Activated CD8-positive, alpha-beta T cell treated with anti-CD3 and anti-CD28 coated beads, Interleukin-2, amount 10 ng/mL, durations not matched to agents 7 days and 5 days (primary cell): ENCODE measurements around the gene ZNF800. TPM values are rescaled to one million over a fixed set of nuclear protein-coding genes. Genes with fewer than 3 reads are reported as not detected.

ENCODE experiments used
- ATAC-seq: fragments of 150-1000 bp; cut with Tn5 transposase; one replicate; pipeline ENCODE4 v1.10.0; 2021; ENCODE audit warnings: moderate library complexity
- CTCF ChIA-PET: fragments of 350-600 bp; sonication (Branson Sonifier 250); formaldehyde crosslinking; loops from one replicate; lab custom pipeline; 2021; ENCODE audit warnings: antibody characterized with exemption; lab: Charles Lee
- POLR2A ChIA-PET: fragments of 350-600 bp; sonication (Branson Sonifier 250); formaldehyde crosslinking; loops from one replicate; lab custom pipeline; 2021; ENCODE audit warnings: antibody characterized with exemption; lab: Charles Lee
- DNase-seq: peaks from one replicate; pipeline ENCODE4 v3.0.0-alpha.2; 2020
- H3K27ac Mint-ChIP-seq: one replicate; pipeline ENCODE4 v1.8.0; 2021; ENCODE audit warnings: mild to moderate bottlenecking, mixed read lengths
- H3K27me3 Mint-ChIP-seq: one replicate; pipeline ENCODE4 v1.8.0; 2021; ENCODE audit warnings: low read depth, mixed read lengths
- H3K36me3 Mint-ChIP-seq: one replicate; pipeline ENCODE4 v1.8.0; 2021; ENCODE audit warnings: low read depth, mixed read lengths
- H3K4me1 Mint-ChIP-seq: one replicate; pipeline ENCODE4 v1.8.0; 2021; ENCODE audit warnings: low read depth, mixed read lengths
- H3K4me3 Mint-ChIP-seq: one replicate; pipeline ENCODE4 v1.8.0; 2021; ENCODE audit warnings: mild to moderate bottlenecking, mixed read lengths
- H3K9me3 Mint-ChIP-seq: one replicate; pipeline ENCODE4 v1.8.0; 2022; ENCODE audit warnings: mixed read lengths; ENCODE audit not compliant: insufficient read depth
- total RNA-seq, 2 experiments: library from RNA; stranded (reverse); gene quantifications; one replicate each; pipeline ENCODE4 v1.2.3, GENCODE V29; 2021

The ZNF800 gene
- total RNA-seq, 2 experiments from 2014 or later: 40.7 to 43.2 TPM

DNA sequence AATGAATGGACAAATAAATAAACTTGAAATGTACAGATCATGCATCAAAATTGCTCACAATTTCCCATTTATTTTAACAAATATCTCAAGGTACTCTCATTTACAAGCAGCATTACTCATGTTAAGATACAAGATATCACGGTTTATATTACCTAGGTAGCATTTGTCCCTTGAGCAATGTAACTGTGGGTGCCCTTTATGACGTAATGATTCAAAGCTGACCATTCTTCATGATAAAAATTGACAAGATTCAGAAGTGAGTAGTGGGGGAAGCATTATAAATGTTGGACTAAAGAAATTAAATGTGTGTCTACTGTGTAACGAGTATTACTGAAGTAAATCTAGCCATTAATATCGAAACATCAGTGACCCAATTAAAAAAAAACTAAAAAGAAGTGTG lies 71.5 kb downstream of the ZNF800 start:
- no peak for ATAC-seq
- Mint-ChIP-seq H3K27me3 (peaks cover 17% of the 10 kb centered on the region), H3K9me3 (no peaks in the 10 kb centered on the region), H3K4me3 (no peak overlapping the region), H3K27ac (no peak overlapping the region), H3K36me3 (no peaks in the 10 kb centered on the region), H3K4me1 (peaks cover 6% of the 10 kb centered on the region)
- no peak for DNase-seq
- ChIA-PET POLR2A (no interaction called here), CTCF (no interaction called here)

Other genes with a start within 250 kb of the ZNF800 start
- not detected for gene GRM8, start 139.8 kb downstream of the ZNF800 start, total RNA-seq
- gene GCC1, start 192.9 kb upstream of the ZNF800 start, total RNA-seq: 10 to 100 TPM; 18.0 to 18.6 TPM
- 100 to 1,000 TPM; 136 to 138 TPM for gene ARF5, start 195.7 kb upstream of the ZNF800 start, total RNA-seq
- 1 to 10 TPM in 1 of 2 experiments, under 1 TPM in 1; 0.70 to 1.1 TPM for gene FSCN3, start 201.0 kb upstream of the ZNF800 start, total RNA-seq
- gene PAX4, start 225.4 kb upstream of the ZNF800 start, total RNA-seq: not detected